NB4 (cell line): ENCODE data around the gene CDKAL1.

Source experiments
- CTCF ChIP-seq: IDR thresholded peaks from one replicate; pipeline ENCODE4 v1.5.1; 2012; ENCODE audit warnings: low read depth, low read length
- MAX ChIP-seq: IDR thresholded peaks from 2 replicates; pipeline ENCODE4 v1.6.1; 2011; ENCODE audit warnings: low read depth, low read length
- MYC ChIP-seq: IDR thresholded peaks from 2 replicates; pipeline ENCODE4 v1.6.1; 2011; ENCODE audit warnings: low read depth, low read length
- POLR2A ChIP-seq: IDR thresholded peaks from 2 replicates; pipeline ENCODE4 v1.6.1; 2011; ENCODE audit warnings: mild to moderate bottlenecking; ENCODE audit not compliant: insufficient read length; ENCODE audit errors: extremely low read depth

GRCh38 chr6:20755631-20756030 is 221.4 kb downstream of the CDKAL1 start:
- TF ChIP-seq CTCF (no peak), POLR2A (no peak), MAX (no peak), MYC (no peak)
